Cardiac septum (tissue), 1 donor: ENCODE results near the gene PLK3. TPM values are rescaled to one million over a fixed set of nuclear protein-coding genes. Genes with fewer than 3 reads are reported as not detected.
"Not testable (repeated sequence)": the region's sequence is repeated elsewhere in the genome, so short reads cannot be mapped to it uniquely, and the experiment has no call there.

Experiments used
- DNase-seq: peaks from one replicate; pipeline ENCODE4 v3.0.0-alpha.2; 2020; ENCODE audit warnings: low spot score
- intact Hi-C: fragments of 100-400 bp; cut with DNase I; formaldehyde crosslinking; loops from one replicate; pipeline ENCODE4 v1.14.0; 2022
- total RNA-seq: library from RNA; stranded (reverse); fragmentation: NEBNext Ultra II Directional; extraction: Animal tissue kit (Norgen Biotek cat#: 25700); gene quantifications from one replicate; pipeline ENCODE4 v1.2.1, GENCODE V29; 2021
- donor health status: DM: no; HTN: no; CAD: no.

Gene PLK3
- total RNA-seq, 1 donor from 2014 or later = 8.4 TPM

DNA sequence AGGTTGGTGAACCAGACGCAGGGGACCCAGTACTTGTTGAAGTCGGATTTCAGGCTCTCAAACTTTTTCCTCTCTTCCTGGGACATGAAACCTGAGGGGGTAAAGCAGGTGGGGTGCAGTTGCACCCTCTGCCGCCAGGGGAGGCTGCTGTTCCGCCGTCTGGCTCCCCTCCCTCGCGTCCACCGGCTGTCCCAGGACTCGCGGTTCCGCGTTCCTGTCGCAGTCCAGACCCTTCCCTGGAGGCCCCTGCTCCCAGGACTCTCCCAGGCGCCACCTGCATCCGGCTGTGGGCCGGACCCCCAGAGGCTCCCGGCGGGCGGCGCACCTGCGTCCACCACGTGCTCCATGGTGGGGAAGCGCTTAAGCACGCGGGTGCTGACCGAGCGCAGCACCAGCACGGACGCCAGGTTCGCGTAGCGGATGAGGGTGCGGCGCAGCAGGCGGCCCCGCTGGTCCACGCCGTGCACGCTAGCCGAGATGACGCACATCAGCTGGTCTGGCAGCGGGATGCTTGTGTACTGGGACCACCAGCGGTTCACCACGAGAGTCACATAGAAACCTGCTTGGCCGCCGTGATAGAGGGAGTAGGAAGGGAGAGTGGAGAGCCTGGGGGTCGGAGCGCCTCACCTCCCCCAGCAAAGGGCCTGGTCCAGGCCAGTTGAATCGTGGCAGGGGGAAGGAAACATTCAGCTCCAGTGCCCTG is 13.9 kb upstream of the PLK3 start:
- intact Hi-C loops = no loop called here
- DNase-seq = peak; percentile 90

GRCh38 chr1:44786841-44787426 is 13.2 kb upstream of the PLK3 start:
- no peak for DNase-seq
- intact Hi-C loops = no loop called here

GRCh38 chr1:44787506-44787905 is 12.7 kb upstream of the PLK3 start:
- DNase-seq = no peak

GRCh38 chr1:44788120-44788860 is 11.9 kb upstream of the PLK3 start, which contains the start of gene BEST4:
Gene BEST4 (minus strand): TSS chr1:44788170. CDS start chr1:44787705, 465 bp downstream.
- intact Hi-C loops = no loop called here
- DNase-seq = no peak

More at GRCh38 chr1:44787506-44787905, 12.7 kb upstream of the PLK3 start:
- intact Hi-C loops = no loop called here

- intact Hi-C loops = no loop called here
- no peak for DNase-seq
Observed at GRCh38 chr1:44790968-44791801, 9.0 kb upstream of the PLK3 start.

- intact Hi-C loops = no loop called here
- DNase-seq = no peak
Observed at GRCh38 chr1:44792736-44793502, 7.3 kb upstream of the PLK3 start.

- not testable (repeated sequence) for DNase-seq
- intact Hi-C loops = loop anchor here (2.0 kb wide), 1 partner anchor 37 kb away; no protein-coding TSS in a partner anchor
Observed at GRCh38 chr1:44797886-44798285, 2.3 kb upstream of the PLK3 start.

- no peak for DNase-seq
- intact Hi-C loops = loop anchor here (2.0 kb wide), 1 partner anchor 36 kb away; no protein-coding TSS in a partner anchor
Observed at GRCh38 chr1:44798481-44799365, 1.5 kb upstream of the PLK3 start.

- intact Hi-C loops = loop anchor here (2.0 to 10.0 kb wide), 3 partner anchors 17 to 503 kb away; partner anchors contain the start of genes HECTD3 and UROD
- DNase-seq = no peak
Observed at GRCh38 chr1:44801491-44802305, 1.5 kb downstream of the PLK3 start.

DNA sequence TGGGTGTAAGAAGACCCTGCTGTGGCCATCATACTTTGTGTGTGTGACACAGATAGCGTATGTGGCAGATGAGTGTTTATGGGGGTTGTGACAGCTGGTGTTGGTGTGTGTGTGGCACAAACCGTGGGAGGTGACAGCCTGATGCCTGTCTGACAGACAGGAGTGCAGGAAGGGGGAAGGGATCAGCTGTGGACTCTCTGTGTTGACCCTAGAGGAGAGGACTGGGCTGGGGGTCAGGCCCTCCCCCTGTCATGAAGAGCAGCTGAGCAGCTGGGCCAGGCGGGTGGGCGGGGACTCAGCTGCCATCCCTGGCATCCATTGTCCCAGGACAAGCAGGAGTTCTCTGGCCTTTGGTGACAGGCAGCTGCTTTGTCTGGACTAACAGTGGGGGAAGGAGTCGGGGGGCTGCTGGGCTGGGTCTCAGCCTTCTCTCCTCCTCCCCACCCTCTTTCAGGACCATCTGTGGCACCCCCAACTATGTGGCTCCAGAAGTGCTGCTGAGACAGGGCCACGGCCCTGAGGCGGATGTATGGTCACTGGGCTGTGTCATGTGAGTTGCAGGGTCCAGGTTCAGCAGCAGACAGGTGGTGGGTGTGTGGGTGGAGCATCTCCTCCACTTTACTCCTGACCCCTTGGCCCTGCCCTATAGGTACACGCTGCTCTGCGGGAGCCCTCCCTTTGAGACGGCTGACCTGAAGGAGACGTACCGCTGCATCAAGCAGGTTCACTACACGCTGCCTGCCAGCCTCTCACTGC is 2.3 kb downstream of the PLK3 start:
- intact Hi-C loops = loop anchor here (5.0 to 10.0 kb wide), 2 partner anchors 210 to 502 kb away; partner anchors contain the start of genes HECTD3 and UROD

DNA sequence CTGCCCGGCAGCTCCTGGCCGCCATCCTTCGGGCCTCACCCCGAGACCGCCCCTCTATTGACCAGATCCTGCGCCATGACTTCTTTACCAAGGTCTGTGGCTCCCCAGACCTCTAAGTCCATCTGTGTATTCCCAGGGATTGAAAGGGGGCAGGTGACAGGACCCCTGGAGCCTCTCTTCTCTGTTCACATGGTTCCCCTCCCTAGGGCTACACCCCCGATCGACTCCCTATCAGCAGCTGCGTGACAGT is 2.8 kb downstream of the PLK3 start:
- intact Hi-C loops = loop anchor here (5.0 to 10.0 kb wide), 2 partner anchors 209 to 502 kb away; partner anchors contain the start of genes HECTD3 and UROD

More for the DNA sequence above, 2.3 kb downstream of the PLK3 start:
- DNase-seq = no peak

GRCh38 chr1:44803312-44804095 is 3.3 kb downstream of the PLK3 start:
- DNase-seq = no peak
- intact Hi-C loops = loop anchor here (5.0 to 10.0 kb wide), 2 partner anchors 209 to 501 kb away; partner anchors contain the start of genes HECTD3 and UROD

More for the DNA sequence above, 2.8 kb downstream of the PLK3 start:
- DNase-seq = no peak

DNA sequence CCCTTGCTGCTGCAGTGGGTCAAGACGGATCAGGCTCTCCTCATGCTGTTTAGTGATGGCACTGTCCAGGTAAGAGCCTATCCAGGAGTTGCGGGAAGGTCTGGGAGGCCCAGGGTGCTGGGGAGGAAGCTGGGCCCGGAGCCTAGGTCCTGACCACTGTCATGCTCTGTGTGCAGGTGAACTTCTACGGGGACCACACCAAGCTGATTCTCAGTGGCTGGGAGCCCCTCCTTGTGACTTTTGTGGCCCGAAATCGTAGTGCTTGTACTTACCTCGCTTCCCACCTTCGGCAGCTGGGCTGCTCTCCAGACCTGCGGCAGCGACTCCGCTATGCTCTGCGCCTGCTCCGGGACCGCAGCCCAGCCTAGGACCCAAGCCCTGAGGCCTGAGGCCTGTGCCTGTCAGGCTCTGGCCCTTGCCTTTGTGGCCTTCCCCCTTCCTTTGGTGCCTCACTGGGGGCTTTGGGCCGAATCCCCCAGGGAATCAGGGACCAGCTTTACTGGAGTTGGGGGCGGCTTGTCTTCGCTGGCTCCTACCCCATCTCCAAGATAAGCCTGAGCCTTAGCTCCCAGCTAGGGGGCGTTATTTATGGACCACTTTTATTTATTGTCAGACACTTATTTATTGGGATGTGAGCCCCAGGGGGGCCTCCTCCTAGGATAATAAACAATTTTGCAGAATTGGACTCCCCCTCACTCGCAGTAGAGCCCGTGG is 5.3 kb downstream of the PLK3 start:
- DNase-seq = no peak
- intact Hi-C loops = loop anchor here (10.0 kb wide), 1 partner anchor 499 kb away; no protein-coding TSS in a partner anchor

GRCh38 chr1:44806025-44806703 is 6.0 kb downstream of the PLK3 start:
- DNase-seq = no peak
- intact Hi-C loops = loop anchor here (10.0 kb wide), 1 partner anchor 499 kb away; no protein-coding TSS in a partner anchor
